Uterus (tissue), 2 donors: Measurements from ENCODE around the gene AZU1.

ENCODE experiments used
- POLR2A ChIP-seq, 2 donors: fragments of 450-650 bp; IDR thresholded peaks; one replicate each; pipeline ENCODE4 v1.6.1; 2016; ENCODE audit warnings: antibody characterized with exemption in 2 of 2, mild to moderate bottlenecking in 1 of 2, moderate library complexity in 1 of 2
- TF ChIP-seq, protein P1 (sequence below), 4 experiments: fragments of 200-600 bp in 2 of 4; fragments of 450-650 bp in 2 of 4; sonication (generic) in 2 of 4; IDR thresholded peaks; one replicate each; pipeline ENCODE4 v1.5.1; 2016 to 2019; ENCODE audit warnings: antibody characterized with exemption in 4 of 4, mild to moderate bottlenecking in 2 of 4, moderate library complexity in 1 of 4

DNA sequence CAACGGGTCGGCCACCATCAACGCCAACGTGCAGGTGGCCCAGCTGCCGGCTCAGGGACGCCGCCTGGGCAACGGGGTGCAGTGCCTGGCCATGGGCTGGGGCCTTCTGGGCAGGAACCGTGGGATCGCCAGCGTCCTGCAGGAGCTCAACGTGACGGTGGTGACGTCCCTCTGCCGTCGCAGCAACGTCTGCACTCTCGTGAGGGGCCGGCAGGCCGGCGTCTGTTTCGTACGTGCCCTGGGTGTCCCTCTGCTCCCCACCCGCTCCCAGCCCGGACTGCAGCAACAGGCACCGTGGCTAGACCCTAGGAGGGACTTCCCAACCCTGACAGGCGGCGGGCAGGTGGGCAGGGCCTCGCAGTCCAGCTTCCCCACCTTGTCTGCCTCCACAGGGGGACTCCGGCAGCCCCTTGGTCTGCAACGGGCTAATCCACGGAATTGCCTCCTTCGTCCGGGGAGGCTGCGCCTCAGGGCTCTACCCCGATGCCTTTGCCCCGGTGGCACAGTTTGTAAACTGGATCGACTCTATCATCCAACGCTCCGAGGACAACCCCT lies 28.0 kb downstream of the AZU1 start:
- TF ChIP-seq, protein P1, sequence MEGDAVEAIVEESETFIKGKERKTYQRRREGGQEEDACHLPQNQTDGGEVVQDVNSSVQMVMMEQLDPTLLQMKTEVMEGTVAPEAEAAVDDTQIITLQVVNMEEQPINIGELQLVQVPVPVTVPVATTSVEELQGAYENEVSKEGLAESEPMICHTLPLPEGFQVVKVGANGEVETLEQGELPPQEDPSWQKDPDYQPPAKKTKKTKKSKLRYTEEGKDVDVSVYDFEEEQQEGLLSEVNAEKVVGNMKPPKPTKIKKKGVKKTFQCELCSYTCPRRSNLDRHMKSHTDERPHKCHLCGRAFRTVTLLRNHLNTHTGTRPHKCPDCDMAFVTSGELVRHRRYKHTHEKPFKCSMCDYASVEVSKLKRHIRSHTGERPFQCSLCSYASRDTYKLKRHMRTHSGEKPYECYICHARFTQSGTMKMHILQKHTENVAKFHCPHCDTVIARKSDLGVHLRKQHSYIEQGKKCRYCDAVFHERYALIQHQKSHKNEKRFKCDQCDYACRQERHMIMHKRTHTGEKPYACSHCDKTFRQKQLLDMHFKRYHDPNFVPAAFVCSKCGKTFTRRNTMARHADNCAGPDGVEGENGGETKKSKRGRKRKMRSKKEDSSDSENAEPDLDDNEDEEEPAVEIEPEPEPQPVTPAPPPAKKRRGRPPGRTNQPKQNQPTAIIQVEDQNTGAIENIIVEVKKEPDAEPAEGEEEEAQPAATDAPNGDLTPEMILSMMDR (IDR thresholded peaks at IDR 0.05): no peak
- no peak for TF ChIP-seq POLR2A (IDR thresholded peaks at IDR 0.05)
